ENCODE data around the gene RTF2. TPM values are rescaled to one million over a fixed set of nuclear protein-coding genes. Genes with fewer than 3 reads are reported as not detected.

RTF2 gene
- total and polyA plus RNA-seq, 2 experiments from 2014 or later, result 28.2 to 53.7 TPM

DNA sequence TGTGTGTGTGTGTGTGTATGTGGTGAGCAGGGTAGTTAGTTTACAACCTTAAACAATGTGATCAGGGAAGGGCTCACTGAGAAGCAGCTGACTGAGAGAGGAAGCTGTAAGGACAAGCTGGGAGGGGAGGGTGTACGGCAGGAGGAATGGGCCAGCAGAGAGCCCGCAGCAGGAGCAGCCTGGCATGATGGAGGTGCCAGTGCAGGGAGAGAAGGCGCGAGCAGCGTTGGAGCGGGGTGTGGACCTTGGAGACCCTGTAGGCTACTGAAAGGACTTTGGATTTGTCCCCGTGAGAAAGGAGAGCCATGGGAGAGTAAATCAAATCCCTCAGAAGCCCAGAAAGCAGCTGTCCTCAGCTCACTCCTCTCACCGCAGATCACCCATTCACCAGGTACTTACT lies 83.1 kb downstream of the RTF2 start:
- H4K20me1 ChIP-seq (replicated peaks; ENCODE audit: insufficient read depth), result no peaks in the 10 kb centered on the region
- H3K79me2 ChIP-seq (replicated peaks; ENCODE audit: insufficient read depth), result no peaks in the 10 kb centered on the region
- TF ChIP-seq STAT1 (IDR thresholded peaks at IDR 0.05; ENCODE audit: unreplicated experiment) (no peak), JUNB (IDR thresholded peaks at IDR 0.05; ENCODE audit: unreplicated experiment) (no peak), NANOG (IDR thresholded peaks at IDR 0.05; ENCODE audit: borderline replicate concordance) (no peak), ZNF331 (CRISPR knock-in tag; IDR thresholded peaks at IDR 0.05; ENCODE audit: low read depth) (no peak), CREB1 (CRISPR knock-in tag; IDR thresholded peaks at IDR 0.05; ENCODE audit: low read depth) (no peak), POLR2AphosphoS5 (IDR thresholded peaks at IDR 0.05; ENCODE audit: low read depth) (no peak), EZH2 (IDR thresholded peaks at IDR 0.05; ENCODE audit: low read depth, unreplicated experiment) (no peak), ZNF114 (CRISPR knock-in tag; IDR thresholded peaks at IDR 0.05) (no peak), REST (IDR thresholded peaks at IDR 0.05; ENCODE audit: unreplicated experiment) (no peak), CTCF (conservative IDR thresholded peaks at IDR 0.05; ENCODE audit: low read depth in 2 of 2) (no peak), EZH2phosphoT487 (IDR thresholded peaks at IDR 0.05; ENCODE audit: unreplicated experiment) (no peak)
- TF ChIP-seq, protein P1, sequence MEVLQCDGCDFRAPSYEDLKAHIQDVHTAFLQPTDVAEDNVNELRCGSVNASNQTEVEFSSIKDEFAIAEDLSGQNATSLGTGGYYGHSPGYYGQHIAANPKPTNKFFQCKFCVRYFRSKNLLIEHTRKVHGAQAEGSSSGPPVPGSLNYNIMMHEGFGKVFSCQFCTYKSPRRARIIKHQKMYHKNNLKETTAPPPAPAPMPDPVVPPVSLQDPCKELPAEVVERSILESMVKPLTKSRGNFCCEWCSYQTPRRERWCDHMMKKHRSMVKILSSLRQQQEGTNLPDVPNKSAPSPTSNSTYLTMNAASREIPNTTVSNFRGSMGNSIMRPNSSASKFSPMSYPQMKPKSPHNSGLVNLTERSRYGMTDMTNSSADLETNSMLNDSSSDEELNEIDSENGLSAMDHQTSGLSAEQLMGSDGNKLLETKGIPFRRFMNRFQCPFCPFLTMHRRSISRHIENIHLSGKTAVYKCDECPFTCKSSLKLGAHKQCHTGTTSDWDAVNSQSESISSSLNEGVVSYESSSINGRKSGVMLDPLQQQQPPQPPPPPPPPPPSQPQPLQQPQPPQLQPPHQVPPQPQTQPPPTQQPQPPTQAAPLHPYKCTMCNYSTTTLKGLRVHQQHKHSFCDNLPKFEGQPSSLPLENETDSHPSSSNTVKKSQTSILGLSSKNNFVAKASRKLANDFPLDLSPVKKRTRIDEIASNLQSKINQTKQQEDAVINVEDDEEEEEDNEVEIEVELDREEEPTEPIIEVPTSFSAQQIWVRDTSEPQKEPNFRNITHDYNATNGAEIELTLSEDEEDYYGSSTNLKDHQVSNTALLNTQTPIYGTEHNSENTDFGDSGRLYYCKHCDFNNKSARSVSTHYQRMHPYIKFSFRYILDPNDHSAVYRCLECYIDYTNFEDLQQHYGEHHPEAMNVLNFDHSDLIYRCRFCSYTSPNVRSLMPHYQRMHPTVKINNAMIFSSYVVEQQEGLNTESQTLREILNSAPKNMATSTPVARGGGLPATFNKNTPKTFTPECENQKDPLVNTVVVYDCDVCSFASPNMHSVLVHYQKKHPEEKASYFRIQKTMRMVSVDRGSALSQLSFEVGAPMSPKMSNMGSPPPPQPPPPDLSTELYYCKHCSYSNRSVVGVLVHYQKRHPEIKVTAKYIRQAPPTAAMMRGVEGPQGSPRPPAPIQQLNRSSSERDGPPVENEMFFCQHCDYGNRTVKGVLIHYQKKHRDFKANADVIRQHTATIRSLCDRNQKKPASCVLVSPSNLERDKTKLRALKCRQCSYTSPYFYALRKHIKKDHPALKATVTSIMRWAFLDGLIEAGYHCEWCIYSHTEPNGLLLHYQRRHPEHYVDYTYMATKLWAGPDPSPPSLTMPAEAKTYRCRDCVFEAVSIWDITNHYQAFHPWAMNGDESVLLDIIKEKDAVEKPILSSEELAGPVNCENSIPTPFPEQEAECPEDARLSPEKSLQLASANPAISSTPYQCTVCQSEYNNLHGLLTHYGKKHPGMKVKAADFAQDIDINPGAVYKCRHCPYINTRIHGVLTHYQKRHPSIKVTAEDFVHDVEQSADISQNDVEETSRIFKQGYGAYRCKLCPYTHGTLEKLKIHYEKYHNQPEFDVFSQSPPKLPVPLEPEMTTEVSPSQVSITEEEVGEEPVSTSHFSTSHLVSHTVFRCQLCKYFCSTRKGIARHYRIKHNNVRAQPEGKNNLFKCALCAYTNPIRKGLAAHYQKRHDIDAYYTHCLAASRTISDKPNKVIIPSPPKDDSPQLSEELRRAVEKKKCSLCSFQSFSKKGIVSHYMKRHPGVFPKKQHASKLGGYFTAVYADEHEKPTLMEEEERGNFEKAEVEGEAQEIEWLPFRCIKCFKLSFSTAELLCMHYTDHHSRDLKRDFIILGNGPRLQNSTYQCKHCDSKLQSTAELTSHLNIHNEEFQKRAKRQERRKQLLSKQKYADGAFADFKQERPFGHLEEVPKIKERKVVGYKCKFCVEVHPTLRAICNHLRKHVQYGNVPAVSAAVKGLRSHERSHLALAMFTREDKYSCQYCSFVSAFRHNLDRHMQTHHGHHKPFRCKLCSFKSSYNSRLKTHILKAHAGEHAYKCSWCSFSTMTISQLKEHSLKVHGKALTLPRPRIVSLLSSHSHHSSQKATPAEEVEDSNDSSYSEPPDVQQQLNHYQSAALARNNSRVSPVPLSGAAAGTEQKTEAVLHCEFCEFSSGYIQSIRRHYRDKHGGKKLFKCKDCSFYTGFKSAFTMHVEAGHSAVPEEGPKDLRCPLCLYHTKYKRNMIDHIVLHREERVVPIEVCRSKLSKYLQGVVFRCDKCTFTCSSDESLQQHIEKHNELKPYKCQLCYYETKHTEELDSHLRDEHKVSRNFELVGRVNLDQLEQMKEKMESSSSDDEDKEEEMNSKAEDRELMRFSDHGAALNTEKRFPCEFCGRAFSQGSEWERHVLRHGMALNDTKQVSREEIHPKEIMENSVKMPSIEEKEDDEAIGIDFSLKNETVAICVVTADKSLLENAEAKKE (CRISPR knock-in tag; IDR thresholded peaks at IDR 0.05), result no peak
- TF ChIP-seq, protein P2, sequence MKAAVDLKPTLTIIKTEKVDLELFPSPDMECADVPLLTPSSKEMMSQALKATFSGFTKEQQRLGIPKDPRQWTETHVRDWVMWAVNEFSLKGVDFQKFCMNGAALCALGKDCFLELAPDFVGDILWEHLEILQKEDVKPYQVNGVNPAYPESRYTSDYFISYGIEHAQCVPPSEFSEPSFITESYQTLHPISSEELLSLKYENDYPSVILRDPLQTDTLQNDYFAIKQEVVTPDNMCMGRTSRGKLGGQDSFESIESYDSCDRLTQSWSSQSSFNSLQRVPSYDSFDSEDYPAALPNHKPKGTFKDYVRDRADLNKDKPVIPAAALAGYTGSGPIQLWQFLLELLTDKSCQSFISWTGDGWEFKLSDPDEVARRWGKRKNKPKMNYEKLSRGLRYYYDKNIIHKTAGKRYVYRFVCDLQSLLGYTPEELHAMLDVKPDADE (IDR thresholded peaks at IDR 0.05), result no peak
- ATAC-seq (no peak), DNase-seq (ENCODE audit: low spot score) (no peak)
- Mint-ChIP-seq H3K27ac (no peak overlapping the region), H3K36me3 (ENCODE audit: low read depth) (no peaks in the 10 kb centered on the region), H3K9me3 (peaks cover 8% of the 10 kb centered on the region), H3K27me3 (ENCODE audit: insufficient read depth, low read depth, poor library complexity) (peaks cover 6% of the 10 kb centered on the region), H3K4me1 (peaks cover 6% of the 10 kb centered on the region), H3K4me3 (no peak overlapping the region)
- H2AFZ ChIP-seq, result no peak overlapping the region
- no peaks in the 10 kb centered on the region for H3K9me2 ChIP-seq (ENCODE audit: insufficient read depth)
- H3K36me3 ChIP-seq (ENCODE audit: insufficient read depth), result no peaks in the 10 kb centered on the region
- H3K4me2 ChIP-seq, result no peak overlapping the region
- no peak overlapping the region for H3K27ac ChIP-seq (ENCODE audit: low read depth)
- no peak overlapping the region for H3K4me3 ChIP-seq
- no peaks in the 10 kb centered on the region for H3K4me1 ChIP-seq (ENCODE audit: insufficient read depth)
- H3K27me3 ChIP-seq (ENCODE audit: insufficient read depth), result no peaks in the 10 kb centered on the region
- no peaks in the 10 kb centered on the region for H3F3A ChIP-seq (replicated peaks; ENCODE audit: low read depth)
